Cerebellar cortex (tissue), 1 donor: ENCODE measurements around the gene TRIM63.

Experiments
- DNase-seq: peaks from one replicate; pipeline ENCODE4 v3.0.0-alpha.2; 2015; ENCODE audit warnings: low spot score

The TRIM63 gene

GRCh38 chr1:26084844-26085243 lies 17.4 kb upstream of the TRIM63 start:
- no peak for DNase-seq

- DNase-seq, result no peak
Observed at GRCh38 chr1:26084091-26084561, 16.7 kb upstream of the TRIM63 start.

- DNase-seq, result no peak
Observed at GRCh38 chr1:26083208-26083607, 15.8 kb upstream of the TRIM63 start.

GRCh38 chr1:26082020-26082350 lies 14.6 kb upstream of the TRIM63 start:
- DNase-seq, result no peak

- no peak for DNase-seq
Observed at GRCh38 chr1:26081267-26082019, 14.0 kb upstream of the TRIM63 start.

GRCh38 chr1:26079960-26080814 lies 12.8 kb upstream of the TRIM63 start:
- no peak for DNase-seq

GRCh38 chr1:26079178-26079563 lies 11.7 kb upstream of the TRIM63 start:
- DNase-seq, result no peak

- DNase-seq, result no peak
Observed at GRCh38 chr1:26078286-26079177, 11.1 kb upstream of the TRIM63 start.

GRCh38 chr1:26077524-26077923 lies 10.1 kb upstream of the TRIM63 start:
- DNase-seq, result no peak

GRCh38 chr1:26075421-26076144 lies 8.2 kb upstream of the TRIM63 start:
- no peak for DNase-seq

- no peak for DNase-seq
Observed at GRCh38 chr1:26072305-26072704, 4.9 kb upstream of the TRIM63 start.

- DNase-seq, result no peak
Observed at GRCh38 chr1:26070963-26071342, 3.5 kb upstream of the TRIM63 start.

- DNase-seq, result no peak
Observed at GRCh38 chr1:26070296-26070962, 3.0 kb upstream of the TRIM63 start.

- DNase-seq, result no peak
Observed at GRCh38 chr1:26069941-26070295, 2.5 kb upstream of the TRIM63 start.

- DNase-seq, result no peak
Observed at GRCh38 chr1:26066857-26067256, 573 bp downstream of the TRIM63 start.

- DNase-seq, result no peak
Observed at GRCh38 chr1:26066160-26066559, 1.3 kb downstream of the TRIM63 start.

- DNase-seq, result no peak
Observed at GRCh38 chr1:26064553-26064952, 2.9 kb downstream of the TRIM63 start.

GRCh38 chr1:26060832-26061574 lies 6.4 kb downstream of the TRIM63 start:
- no peak for DNase-seq

- DNase-seq, result no peak
Observed at GRCh38 chr1:26059906-26060305, 7.5 kb downstream of the TRIM63 start.

- no peak for DNase-seq
Observed at GRCh38 chr1:26058052-26058595, 9.3 kb downstream of the TRIM63 start.
